ENCODE data around the gene COL8A2.

DNA sequence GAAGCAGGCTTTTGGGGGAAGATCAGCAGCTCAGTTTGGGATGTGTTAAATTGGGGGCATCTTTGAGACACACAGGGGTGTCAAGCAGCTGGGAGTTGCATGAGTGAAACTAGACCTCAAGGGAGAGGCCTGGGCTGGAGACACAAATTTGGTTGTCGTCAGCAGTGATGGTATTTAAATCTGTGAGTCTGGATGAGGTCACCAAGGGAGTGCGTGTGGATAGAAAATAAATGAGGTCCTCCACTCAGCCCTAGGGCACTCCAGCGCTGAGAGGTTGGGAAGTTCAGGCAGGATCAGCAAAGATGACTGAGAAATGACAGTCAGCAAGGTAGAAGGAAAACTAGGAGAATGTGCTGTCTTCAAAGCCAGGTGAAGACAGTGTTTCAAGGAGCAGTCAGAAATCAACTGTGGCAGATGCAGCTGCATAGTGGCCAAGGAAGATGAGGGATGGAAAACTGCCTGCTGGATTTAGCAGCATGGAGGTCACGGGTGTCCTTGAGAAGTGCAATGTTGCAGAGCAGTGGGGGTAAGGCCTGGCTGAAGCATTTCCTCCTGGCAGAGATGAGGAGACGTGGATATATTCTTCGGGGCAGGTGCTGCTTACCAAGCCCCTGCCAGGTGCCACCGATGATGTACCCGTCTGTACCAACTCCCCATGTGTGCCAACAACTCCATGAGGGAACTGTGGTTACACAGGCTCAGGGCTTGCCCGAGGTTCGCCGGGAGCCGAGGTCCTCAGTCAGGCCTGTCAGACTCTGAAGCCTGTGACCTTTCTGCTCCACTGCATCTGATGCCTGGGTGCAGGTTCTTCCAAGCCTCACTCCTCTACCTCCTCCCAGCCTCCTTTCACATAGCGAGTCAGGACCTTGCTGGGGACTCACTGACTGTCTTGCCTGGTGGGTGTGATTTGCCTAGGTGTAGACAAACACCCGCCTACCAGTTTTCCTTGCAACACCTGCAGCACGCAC, 42.2 kb upstream of the COL8A2 start:
- TF ChIP-seq SMC3 (conservative IDR thresholded peaks at IDR 0.05; ENCODE audit: poor library complexity) (no peak), RAD21 (conservative IDR thresholded peaks at IDR 0.05) (no peak)
- TF ChIP-seq, protein P1, sequence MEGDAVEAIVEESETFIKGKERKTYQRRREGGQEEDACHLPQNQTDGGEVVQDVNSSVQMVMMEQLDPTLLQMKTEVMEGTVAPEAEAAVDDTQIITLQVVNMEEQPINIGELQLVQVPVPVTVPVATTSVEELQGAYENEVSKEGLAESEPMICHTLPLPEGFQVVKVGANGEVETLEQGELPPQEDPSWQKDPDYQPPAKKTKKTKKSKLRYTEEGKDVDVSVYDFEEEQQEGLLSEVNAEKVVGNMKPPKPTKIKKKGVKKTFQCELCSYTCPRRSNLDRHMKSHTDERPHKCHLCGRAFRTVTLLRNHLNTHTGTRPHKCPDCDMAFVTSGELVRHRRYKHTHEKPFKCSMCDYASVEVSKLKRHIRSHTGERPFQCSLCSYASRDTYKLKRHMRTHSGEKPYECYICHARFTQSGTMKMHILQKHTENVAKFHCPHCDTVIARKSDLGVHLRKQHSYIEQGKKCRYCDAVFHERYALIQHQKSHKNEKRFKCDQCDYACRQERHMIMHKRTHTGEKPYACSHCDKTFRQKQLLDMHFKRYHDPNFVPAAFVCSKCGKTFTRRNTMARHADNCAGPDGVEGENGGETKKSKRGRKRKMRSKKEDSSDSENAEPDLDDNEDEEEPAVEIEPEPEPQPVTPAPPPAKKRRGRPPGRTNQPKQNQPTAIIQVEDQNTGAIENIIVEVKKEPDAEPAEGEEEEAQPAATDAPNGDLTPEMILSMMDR (IDR thresholded peaks at IDR 0.05; ENCODE audit: poor library complexity, severe bottlenecking), result no peak

Data from neural cell (in vitro differentiated cells).